Measurements from ENCODE around the gene CCDC177.
"Not testable (repeated sequence)": the region's sequence is repeated elsewhere in the genome, so short reads cannot be mapped to it uniquely, and the experiment has no call there.

CCDC177 gene

GRCh38 chr14:69600304-69600891 lies 25.7 kb upstream of the CCDC177 start:
- DNase-seq (ENCODE audit: low read depth in 2 of 2) = no peak

DNA sequence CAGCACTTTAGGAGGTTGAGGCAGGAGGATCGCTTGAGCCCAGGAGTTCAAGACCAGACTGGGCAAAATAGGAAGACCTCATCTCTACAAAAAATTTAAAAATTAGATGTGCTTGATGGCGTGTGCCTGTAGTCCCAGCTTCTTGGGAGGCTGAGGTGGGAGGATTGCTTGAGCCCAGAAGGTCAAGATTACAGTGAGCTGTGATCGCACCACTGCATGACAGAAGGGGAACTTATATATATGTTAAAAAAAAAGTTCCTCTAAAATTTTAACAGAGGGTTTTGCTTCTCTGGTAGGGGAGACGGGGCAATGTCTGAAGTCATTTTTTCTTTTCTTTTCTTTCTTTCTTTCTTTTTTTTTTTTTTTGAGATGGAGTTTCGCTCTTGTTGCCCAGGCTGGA lies 24.8 kb upstream of the CCDC177 start:
- DNase-seq (ENCODE audit: low read depth in 2 of 2) = not testable (repeated sequence)

DNA sequence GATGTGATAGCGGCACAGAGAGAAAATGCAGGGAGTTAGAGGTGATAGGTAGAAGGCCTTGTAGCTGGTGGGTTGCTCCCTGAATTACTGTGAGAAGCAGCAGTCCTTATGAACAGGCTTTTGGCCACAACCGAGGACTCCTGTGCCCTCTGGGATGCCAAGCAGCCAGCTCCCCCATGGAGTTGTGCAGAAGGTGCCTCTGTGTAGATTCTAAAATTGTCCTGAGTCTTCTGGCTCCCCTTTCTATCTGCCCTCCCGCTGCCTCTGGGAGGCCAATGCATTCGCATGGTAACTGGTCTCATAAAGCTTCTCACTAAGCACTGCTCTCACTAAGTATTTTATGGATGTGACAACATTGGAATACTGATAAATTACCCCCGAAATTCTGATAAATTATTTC lies 20.7 kb upstream of the CCDC177 start:
- DNase-seq (ENCODE audit: low read depth in 2 of 2) = no peak

DNA sequence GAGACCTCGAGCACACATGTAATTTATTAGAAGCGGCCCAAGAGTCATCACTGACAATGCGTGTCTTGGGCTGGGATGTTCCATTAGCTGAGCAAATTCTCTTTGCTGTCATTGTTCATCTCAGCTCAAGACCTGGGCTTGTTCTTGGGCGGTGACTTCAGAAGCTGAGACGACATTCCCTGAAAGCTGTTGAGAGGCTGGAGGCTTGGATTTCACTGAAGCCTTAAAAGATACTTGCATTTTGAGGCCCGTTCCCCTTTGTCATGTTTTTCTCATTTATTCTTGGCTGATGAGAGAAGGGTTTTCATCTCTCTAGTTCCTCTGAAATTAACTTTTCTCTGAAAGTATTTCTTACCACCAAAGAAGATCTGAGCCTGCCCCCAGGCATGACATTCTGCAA lies 20.2 kb upstream of the CCDC177 start:
- DNase-seq (ENCODE audit: low read depth in 2 of 2) = no peak

DNA sequence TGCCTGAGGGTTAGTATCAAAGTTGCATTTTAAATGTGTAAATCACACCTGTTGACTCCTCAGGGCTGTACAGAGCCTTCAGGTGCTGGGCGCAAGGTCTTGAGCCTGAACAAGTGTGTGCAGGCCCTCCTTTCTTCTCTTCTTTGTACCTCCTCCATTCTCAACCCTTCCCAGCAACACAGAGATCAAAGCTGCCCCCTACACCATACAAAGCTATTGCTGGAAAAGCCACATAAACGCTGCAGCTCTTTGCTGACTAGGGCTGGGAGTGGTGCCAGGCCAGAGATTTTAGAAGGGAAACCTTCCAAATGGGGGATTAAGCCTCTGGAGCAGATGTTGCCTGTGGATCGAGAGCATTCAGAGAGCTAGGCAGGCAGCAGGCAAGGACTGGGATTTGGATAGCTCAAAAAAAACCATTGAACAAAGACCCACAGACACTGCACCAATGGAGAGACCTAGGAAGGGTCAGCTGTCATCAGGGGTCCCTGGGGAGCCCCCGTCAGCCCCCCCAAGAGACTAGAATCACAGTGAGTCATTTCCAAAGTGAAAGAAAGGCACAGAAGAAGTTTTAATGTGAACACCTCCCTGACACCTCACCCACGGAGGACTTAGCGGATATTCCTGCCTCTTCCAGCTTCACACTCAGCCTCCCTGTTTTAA lies 18.5 kb upstream of the CCDC177 start:
- no peak for DNase-seq (ENCODE audit: low read depth in 2 of 2)

GRCh38 chr14:69591317-69591716 lies 16.6 kb upstream of the CCDC177 start:
- DNase-seq (ENCODE audit: low read depth in 2 of 2) = no peak

DNA sequence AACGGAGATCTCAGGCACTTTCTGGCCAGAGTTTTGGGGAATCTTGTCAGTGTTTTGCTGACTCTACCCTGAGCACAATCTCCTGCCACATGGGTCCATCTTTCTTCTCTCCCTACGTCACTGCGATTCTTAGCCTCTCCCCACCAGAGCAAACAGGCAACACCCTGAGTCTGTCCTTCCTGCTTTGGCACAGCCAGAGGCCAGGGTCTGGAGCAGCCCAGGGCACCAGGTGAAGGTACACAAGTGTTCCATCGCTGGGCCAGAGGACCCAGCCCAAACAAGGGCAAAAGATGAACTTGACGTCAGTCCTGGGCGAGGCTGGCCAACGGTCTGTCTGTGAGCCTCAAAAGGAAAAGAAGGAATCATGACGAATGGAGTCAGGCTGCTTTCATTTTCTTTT lies 12.7 kb upstream of the CCDC177 start:
- no peak for DNase-seq (ENCODE audit: low read depth in 2 of 2)

DNA sequence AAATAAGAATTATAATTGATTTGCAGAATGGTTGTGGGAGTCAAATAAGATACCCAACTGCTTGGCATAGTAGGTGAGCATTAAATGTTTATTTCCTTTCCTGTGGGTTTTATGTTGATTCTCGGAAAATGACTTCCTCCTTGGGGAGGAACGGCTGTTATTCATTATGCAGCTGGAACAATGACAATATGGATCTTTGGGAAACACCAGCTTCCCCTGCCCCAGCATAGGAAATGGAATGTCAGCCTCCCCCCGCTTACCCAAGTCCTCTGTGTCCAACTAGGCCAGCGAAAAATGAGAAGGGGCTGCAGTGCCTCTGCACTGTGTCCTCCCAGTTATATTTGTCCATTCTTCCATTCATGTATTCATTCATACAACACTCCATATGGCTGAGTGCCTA lies 11.7 kb upstream of the CCDC177 start:
- no peak for DNase-seq (ENCODE audit: low read depth in 2 of 2)

DNA sequence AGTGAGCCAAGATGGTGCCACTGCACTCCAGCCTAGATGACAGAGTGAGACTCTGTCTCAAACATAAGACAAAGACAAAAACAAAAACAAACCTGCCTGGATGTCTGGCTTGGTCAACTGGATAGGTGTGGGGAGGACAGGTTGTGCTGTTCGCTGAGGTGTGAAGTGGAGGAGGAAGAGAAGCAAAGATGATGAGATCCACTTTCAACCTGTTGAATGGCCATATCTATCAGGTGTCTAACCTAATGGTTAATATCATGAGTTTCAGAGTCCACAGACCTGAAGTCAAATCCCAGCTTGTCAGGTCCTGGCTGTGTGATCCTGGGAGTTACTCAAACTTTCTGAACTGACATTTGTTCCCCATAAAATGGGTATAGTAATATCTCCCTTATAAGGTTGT lies 9.7 kb upstream of the CCDC177 start:
- no peak for DNase-seq (ENCODE audit: low read depth in 2 of 2)

- no peak for DNase-seq (ENCODE audit: low read depth in 2 of 2)
Observed at GRCh38 chr14:69582829-69583228, 8.2 kb upstream of the CCDC177 start.

GRCh38 chr14:69582212-69582611 lies 7.5 kb upstream of the CCDC177 start:
- DNase-seq (ENCODE audit: low read depth in 2 of 2) = no peak

DNA sequence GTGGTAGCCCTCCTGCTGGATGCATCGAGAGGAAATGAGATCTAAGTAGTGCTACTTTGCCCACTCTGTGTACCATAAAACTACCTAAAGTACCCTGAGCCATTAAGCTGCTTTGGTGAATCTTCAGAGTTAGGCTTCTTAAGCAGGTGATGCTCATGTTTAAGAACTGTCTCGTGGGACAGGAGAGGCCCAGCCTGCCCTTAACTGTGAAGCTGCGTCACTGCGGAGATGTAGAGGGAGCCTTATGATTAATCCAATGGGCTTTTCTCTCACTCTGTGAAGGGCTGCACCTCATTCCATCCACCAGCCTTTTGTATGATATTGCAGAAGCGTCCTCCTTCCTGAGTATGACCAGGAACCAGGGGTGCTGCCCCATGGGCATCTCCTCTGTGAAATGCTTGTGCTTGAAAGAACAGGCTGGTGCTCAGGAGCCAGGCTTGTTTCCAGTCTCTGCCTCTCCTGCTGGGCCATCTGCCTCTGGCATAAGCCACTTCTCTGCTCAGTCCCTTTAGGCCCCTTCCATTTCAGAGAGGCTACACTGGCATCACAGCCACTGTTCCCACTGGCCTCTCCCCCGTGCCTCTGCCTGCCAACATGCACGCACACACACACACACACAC lies 6.8 kb upstream of the CCDC177 start:
- no peak for DNase-seq (ENCODE audit: low read depth in 2 of 2)

DNA sequence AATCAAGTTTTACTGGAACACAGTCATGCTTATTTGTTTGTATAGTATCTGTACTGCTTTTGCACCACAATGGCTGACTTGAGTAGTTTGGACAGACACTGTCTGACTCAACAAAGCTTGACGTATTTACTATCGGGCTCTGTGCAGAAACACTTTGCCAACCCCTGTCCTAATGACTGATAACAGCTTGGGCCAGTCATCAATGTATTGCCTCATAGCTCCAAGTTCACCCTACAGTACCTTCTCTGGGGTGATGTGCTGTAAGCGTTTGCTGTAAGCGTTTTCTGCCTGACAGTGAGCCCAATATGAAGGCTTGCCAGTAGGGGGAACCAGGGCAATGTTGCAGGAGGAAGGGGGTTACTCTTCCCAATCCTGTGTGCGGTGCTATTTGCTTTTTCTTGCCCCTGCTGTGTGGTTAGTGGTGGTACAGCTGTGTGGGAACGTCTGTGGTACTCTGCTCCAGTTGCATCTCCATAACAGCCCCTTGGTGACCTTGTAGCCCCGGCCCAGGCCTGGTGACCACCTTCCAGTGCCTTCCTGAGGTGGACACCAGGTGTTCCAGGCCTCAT lies 5.4 kb upstream of the CCDC177 start:
- no peak for DNase-seq (ENCODE audit: low read depth in 2 of 2)

GRCh38 chr14:69579476-69579875 lies 4.8 kb upstream of the CCDC177 start:
- no peak for DNase-seq (ENCODE audit: low read depth in 2 of 2)

DNA sequence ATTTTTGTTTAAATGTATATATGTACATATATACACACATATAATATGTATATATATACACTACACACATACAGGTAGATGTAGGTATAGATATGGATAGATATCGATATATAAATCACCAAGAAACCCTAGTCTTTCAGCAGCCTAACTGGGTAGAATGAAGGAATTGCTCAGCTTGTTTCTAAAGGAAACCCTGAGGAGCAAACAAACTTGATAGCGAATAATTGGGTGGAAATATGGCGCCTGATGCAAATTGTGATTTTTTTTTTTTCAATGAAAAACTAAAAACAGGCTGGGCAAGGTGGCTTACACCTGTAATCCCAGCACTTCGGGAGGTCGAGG lies 254 bp upstream of the CCDC177 start:
- DNase-seq (ENCODE audit: low read depth in 2 of 2) = no peak

GRCh38 chr14:69573831-69574262 lies 824 bp downstream of the CCDC177 start:
- no peak for DNase-seq (ENCODE audit: low read depth in 2 of 2)

DNA sequence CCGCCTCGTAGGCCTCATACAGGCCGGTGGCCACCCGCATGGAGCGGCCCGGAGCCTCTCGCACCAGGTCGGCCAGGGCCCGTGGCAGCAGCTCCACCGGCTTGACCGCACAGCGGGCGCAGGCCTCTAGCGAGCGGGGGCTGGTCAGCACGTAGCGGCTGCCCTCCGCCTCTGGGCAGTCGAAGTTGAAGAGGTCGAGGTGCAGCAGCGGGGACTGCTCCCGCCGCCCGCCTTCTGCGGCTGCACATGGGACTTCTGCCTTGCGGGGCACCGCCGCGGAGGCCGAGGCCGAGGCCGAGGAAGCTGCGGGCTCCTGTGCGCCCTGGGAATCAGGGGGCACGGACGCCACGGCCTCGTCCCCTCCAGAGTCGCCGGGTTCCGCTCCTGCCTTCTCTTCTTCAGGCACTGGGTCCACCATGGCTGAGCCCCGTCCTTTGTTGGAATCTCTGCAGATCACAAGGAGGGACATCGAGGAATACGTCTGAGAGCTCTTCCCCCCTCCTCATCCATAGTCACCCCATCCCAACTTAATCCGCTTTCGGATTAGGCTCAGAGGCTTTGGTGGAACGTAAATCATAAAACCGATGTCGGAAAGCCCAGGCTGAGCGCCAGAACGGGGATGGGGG lies 1.4 kb downstream of the CCDC177 start:
- no peak for DNase-seq (ENCODE audit: low read depth in 2 of 2)

GRCh38 chr14:69572841-69573135 lies 1.9 kb downstream of the CCDC177 start:
- DNase-seq (ENCODE audit: low read depth in 2 of 2) = no peak

- no peak for DNase-seq (ENCODE audit: low read depth in 2 of 2)
Observed at GRCh38 chr14:69572030-69572840, 2.4 kb downstream of the CCDC177 start.

GRCh38 chr14:69571449-69572029 lies 3.1 kb downstream of the CCDC177 start:
- no peak for DNase-seq (ENCODE audit: low read depth in 2 of 2)

DNA sequence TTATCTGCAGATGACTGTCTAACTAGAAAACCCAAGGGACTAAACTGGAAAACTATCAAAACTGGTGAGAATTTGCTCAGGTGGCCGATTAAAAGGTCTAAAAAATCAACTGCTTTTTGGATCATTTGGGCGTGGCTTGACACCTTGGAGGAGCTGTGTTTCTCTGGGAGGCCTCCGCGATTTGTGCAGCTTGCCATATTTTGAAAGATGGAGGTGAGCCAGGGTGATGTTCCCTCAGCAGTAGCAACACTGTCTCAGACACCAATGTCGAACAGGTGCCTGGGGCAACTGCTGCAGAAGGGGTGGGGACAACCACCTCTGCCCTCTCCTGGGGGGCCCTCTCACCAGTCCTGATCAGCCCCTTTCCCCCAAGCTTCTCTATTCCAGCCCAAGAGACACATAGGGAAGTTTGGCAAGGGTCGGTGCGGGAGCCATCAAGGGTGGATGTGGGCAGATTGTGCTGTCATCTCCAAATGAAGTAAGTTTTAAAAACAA lies 3.8 kb downstream of the CCDC177 start:
- DNase-seq (ENCODE audit: low read depth in 2 of 2) = no peak

- no peak for DNase-seq (ENCODE audit: low read depth in 2 of 2)
Observed at GRCh38 chr14:69569859-69570258, 4.8 kb downstream of the CCDC177 start.
